Measurements from ENCODE around the gene MICAL2.

The MICAL2 gene

DNA sequence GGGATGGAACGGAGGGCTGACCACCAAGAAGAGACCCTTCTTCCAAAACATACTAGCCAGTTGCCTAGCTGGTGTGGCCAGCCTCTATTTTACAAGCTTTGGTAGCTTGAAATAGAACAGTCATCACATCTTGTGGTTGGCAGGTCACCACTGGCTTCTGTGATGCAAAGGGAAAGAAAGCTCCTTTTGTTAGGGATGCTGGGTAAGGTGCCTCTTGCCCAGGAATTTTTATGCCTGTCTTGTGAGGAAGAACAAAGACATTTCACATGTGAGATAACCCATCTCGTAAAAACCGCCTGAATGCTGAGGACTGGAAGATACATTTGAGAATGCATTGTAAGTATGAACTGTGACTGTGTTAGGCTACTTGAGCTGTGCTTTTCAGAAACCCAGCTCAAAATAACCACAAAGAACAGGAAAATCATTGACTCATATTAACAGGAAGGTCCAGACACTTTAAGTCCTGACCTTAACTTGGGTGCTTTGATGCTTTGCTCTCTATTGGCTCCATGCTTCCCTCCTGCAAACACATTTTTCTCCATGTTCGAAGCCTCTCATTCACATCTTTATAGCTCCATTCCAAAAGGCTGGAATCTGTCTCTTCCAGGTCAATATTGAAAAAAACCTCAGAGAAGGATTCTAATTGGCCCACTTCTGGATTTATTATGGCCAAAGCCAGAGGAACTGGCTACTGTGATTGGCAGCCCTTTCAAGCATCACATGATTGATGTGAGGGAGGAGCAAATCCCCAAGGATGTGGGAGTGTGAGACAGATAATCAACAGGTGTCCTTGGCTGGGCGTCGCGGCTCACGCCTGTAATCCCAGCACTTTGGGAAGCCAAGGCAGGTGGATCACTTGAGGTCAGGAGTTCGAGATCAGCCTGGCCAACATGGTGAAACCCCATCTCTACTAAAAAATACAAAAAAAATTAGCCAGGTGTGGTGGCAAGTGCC, 53.9 kb downstream of the MICAL2 start:
- H3K4me3 ChIP-seq (ENCODE audit: low read depth, low read length): no peak overlapping the region
- ChIA-PET POLR2A (interaction anchor here (0.5 to 2.9 kb wide), 8 partner anchors 12 to 88 kb away, joined by 3 to 15 read pairs (median 5); no protein-coding TSS in a partner anchor), CTCF (interaction anchor here (1.0 to 4.7 kb wide), 15 partner anchors 9 to 125 kb away, joined by 3 to 30 read pairs (median 4); no protein-coding TSS in a partner anchor)
- TF ChIP-seq, protein P1, sequence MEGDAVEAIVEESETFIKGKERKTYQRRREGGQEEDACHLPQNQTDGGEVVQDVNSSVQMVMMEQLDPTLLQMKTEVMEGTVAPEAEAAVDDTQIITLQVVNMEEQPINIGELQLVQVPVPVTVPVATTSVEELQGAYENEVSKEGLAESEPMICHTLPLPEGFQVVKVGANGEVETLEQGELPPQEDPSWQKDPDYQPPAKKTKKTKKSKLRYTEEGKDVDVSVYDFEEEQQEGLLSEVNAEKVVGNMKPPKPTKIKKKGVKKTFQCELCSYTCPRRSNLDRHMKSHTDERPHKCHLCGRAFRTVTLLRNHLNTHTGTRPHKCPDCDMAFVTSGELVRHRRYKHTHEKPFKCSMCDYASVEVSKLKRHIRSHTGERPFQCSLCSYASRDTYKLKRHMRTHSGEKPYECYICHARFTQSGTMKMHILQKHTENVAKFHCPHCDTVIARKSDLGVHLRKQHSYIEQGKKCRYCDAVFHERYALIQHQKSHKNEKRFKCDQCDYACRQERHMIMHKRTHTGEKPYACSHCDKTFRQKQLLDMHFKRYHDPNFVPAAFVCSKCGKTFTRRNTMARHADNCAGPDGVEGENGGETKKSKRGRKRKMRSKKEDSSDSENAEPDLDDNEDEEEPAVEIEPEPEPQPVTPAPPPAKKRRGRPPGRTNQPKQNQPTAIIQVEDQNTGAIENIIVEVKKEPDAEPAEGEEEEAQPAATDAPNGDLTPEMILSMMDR (IDR thresholded peaks at IDR 0.05; ENCODE audit: insufficient read depth, low read length, missing control alignments): no peak
- DNase-seq (ENCODE audit: low read depth, low spot score): no peak

DNA sequence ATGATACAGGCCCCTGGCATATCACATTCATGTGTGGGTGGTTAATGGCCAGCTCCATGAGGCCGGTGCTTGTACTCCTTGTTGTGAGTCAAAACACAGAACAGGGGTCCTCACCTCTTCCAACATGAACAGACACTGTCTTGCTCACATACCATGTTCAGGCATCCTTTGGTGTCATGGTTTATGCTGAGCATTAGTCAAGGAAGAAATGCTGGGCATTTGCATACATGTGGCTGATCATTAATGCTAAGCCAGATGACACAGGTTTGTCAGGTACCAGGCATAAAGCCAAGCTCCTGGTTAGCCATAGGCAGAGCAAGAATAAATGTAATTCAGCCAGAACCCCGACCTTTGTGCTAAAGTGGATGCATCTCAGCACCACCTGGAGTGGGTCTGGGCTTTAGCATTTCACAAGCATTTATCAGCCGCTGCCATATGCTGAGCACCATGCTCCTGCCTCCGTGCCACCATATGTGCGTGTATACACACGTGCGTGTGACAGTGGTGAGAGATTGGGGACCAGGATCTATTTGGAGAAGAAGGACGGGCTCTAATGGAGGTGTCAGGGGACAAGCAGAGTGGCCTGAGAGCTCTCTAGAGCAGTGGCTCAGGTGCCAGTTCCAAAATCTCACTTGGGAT, 55.0 kb downstream of the MICAL2 start:
- TF ChIP-seq, protein P1 (IDR thresholded peaks at IDR 0.05; ENCODE audit: insufficient read depth, low read length, missing control alignments): no peak
- ChIA-PET CTCF (interaction anchor here (1.7 to 4.7 kb wide), 2 partner anchors 18 to 71 kb away, joined by 3 to 30 read pairs; no protein-coding TSS in a partner anchor), POLR2A (interaction anchor here (0.5 to 2.9 kb wide), 2 partner anchors 35 to 47 kb away, joined by 3 to 15 read pairs; no protein-coding TSS in a partner anchor)
- no peak for DNase-seq (ENCODE audit: low read depth, low spot score)
- no peak overlapping the region for H3K4me3 ChIP-seq (ENCODE audit: low read depth, low read length)

DNA sequence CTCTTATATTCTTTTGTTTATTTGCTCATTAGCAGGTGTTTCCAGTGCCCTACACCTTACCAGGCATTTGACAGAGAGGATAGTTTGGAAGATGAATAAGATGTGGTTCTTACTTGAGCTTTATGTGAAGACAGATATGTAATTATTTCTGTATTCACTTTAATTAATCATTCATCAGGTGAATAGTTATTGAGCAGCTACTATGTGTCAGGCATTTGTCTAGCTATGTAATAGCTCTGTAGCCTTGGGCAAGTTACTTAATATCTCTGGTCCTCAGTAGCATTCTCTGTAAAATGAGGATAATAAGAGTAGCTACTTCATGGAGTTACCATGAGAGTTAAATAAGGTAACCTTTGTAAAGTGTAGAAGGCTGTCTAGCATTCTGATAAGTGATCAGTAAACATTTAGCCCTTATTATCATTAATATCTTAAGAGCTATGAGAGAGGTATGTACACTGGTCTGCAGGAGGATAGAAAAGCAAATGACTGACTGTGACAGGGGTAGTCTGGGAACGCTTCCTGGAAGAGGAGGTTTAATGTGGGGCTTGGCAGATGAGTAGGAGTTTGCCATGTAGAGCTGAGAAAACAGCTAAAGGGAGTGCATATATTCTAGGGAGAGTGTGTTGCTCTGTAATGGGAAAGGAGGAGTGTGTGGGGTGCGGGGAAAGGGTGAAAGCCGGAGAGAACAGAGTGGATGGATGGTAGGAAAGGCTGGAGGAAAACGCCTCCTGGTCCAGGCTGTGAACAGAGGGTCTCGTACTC, 56.1 kb downstream of the MICAL2 start:
- CTCF ChIA-PET: interaction anchor here (1.0 to 4.7 kb wide), 2 partner anchors 9 to 70 kb away, joined by 3 to 30 read pairs; no protein-coding TSS in a partner anchor
- POLR2A ChIA-PET: interaction anchor here (0.6 to 0.9 kb wide), 3 partner anchors 13 to 79 kb away, joined by 3 to 5 read pairs (median 3); no protein-coding TSS in a partner anchor
- no peak overlapping the region for H3K4me3 ChIP-seq (ENCODE audit: low read depth, low read length)
- DNase-seq (ENCODE audit: low read depth, low spot score): no peak
- TF ChIP-seq, protein P1 (IDR thresholded peaks at IDR 0.05; ENCODE audit: insufficient read depth, low read length, missing control alignments): no peak

DNA sequence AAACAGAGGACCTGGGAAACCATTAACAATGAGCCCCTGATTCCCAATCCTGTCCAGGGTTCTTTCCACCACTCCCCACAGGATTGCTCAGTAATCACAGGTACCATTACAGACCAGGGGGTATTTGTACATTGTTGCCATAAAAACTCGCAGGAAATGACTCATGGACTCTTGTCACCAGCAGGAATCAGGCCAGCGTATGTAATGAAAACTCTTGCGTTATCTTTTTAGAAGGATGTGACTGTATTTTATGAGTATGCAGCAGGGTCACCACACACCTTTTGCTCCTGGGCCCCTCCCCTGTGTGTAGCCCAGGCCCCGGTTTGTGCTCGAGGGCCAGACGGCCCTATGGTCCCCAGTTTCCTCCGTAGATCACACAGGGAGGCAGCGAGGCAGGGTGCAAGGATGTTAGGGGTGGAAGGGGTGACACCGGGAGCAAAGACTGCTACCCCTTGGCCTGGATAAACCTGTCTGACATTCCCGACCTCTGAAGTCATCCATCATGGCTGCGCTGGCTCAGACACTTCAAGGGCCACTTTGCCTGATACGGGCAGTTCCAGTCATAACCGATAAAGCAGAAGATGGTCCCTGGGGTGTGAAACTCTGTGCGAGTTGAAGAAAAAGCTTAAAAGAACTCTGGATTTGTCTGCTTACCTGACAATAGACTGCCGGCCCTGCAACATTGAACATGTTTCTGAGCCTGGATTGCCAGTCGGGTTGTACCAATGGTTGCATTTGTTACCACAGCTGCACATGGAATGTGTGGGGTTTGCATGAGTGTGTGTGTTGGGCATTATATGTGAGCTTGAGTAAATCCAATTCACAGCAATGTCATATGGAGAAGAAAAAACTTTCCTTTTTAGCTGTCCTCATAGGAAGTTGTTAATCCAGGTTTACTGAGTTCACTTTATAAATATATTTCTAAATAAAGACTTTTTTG, 56.9 kb downstream of the MICAL2 start:
- ChIA-PET CTCF (interaction anchor here (1.6 kb wide), 1 partner anchor 13 kb away, joined by 5 read pairs; no protein-coding TSS in a partner anchor), POLR2A (interaction anchor here (0.7 to 1.2 kb wide), 2 partner anchors 9 to 33 kb away, joined by 4 to 6 read pairs; no protein-coding TSS in a partner anchor)
- TF ChIP-seq, protein P1 (IDR thresholded peaks at IDR 0.05; ENCODE audit: insufficient read depth, low read length, missing control alignments): no peak
- H3K4me3 ChIP-seq (ENCODE audit: low read depth, low read length): no peak overlapping the region
- DNase-seq (ENCODE audit: low read depth, low spot score): peak; percentile 79

DNA sequence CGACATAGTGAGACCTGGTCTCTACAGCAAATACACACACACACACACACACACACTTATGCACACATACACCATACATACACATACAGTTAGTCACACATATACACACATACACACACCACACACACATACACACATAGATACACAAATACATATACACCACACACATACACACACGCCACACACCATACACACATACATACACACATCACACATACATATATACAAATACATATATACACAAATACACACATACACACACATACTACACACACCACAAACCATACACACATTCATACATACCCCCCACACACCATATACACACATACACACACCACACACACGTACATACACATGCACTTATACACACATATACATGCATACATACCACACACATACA, 57.7 kb downstream of the MICAL2 start:
- ChIA-PET POLR2A (interaction anchor here (0.7 to 1.2 kb wide), 2 partner anchors 8 to 32 kb away, joined by 4 to 6 read pairs; no protein-coding TSS in a partner anchor), CTCF (interaction anchor here (1.6 kb wide), 1 partner anchor 12 kb away, joined by 5 read pairs; no protein-coding TSS in a partner anchor)
- no peak for DNase-seq (ENCODE audit: low read depth, low spot score)
- TF ChIP-seq, protein P1 (IDR thresholded peaks at IDR 0.05; ENCODE audit: insufficient read depth, low read length, missing control alignments): no peak
- no peak overlapping the region for H3K4me3 ChIP-seq (ENCODE audit: low read depth, low read length)

Data from AG04449 (cell line).